SH-SY5Y (cell line): ENCODE measurements around the gene PTPN14.

Experiments
- GATA2 ChIP-seq: IDR thresholded peaks from 2 replicates; pipeline ENCODE4 v1.6.1; 2011; ENCODE audit warnings: mild to moderate bottlenecking, low read depth, low read length
- GATA3 ChIP-seq: IDR thresholded peaks from 2 replicates; pipeline ENCODE4 v1.6.1; 2011; ENCODE audit warnings: low read depth, mild to moderate bottlenecking, low read length, moderate library complexity

DNA sequence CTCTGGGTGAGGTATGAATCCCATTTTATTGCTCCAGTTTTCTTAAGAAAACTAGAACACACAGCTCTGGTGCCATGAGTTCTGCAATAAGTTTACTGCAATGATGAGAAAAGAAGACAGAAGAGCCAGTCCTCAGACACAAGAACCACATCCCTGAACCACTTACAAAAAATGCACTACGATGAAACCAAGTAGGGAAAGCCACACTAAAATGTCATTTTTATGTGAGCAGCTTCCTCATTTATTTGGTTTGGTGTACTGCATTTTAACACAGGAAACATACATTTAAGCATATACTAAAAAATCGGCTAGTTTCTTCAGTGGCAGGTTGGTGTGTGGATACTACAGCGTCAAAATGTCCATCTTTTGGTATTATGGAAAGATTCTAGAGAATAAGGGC lies 95.9 kb downstream of the PTPN14 start:
- TF ChIP-seq GATA2 = no peak
- no peak for TF ChIP-seq GATA3
